Epithelial cell of proximal tubule (primary cell): ENCODE measurements around the gene RBM15. TPM values are rescaled to one million over a fixed set of nuclear protein-coding genes. Genes with fewer than 3 reads are reported as not detected.

ENCODE experiments used
- DNase-seq: peaks from one replicate; pipeline ENCODE4 v3.0.0-alpha.2; 2011; ENCODE audit warnings: low read depth
- H3K4me3 ChIP-seq: 2 replicates; pipeline ENCODE4 v1.5.1; 2011; ENCODE audit warnings: low read depth, mild to moderate bottlenecking, low read length
- total RNA-seq: library from RNA; depleted of rRNA; stranded (reverse); fragments of >200 nt; gene quantifications from 2 replicates; pipeline ENCODE4 v1.2.3, GENCODE V29; 2015
- TF ChIP-seq, protein P1 (sequence below): conservative IDR thresholded peaks from 2 replicates; pipeline ENCODE4 v1.5.1; 2012; ENCODE audit warnings: low read depth, mild to moderate bottlenecking, low read length

The RBM15 gene
- total RNA-seq, 1 donor from 2014 or later, result 19.9 TPM

DNA sequence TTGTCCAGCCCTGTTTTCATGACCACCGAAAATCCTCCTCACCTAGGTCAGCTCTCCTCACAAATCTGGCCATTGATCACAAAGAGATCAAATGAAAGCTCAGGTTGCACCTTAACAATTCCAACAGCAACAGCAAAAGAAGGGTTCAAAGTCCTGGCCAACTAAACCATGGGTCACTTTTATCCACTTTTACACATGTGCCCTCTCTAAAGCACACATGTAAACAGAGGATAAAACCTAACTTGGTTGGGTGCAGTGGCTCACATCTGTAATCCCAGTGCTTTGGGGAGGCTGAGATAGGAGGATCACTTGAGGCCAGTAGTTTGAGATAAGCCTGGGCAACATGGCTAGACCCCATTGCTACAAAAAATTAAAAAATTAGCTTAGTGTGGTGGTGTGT is 3.9 kb upstream of the RBM15 start:
- TF ChIP-seq, protein P1, sequence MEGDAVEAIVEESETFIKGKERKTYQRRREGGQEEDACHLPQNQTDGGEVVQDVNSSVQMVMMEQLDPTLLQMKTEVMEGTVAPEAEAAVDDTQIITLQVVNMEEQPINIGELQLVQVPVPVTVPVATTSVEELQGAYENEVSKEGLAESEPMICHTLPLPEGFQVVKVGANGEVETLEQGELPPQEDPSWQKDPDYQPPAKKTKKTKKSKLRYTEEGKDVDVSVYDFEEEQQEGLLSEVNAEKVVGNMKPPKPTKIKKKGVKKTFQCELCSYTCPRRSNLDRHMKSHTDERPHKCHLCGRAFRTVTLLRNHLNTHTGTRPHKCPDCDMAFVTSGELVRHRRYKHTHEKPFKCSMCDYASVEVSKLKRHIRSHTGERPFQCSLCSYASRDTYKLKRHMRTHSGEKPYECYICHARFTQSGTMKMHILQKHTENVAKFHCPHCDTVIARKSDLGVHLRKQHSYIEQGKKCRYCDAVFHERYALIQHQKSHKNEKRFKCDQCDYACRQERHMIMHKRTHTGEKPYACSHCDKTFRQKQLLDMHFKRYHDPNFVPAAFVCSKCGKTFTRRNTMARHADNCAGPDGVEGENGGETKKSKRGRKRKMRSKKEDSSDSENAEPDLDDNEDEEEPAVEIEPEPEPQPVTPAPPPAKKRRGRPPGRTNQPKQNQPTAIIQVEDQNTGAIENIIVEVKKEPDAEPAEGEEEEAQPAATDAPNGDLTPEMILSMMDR, result no peak
- DNase-seq, result no peak
- no peak overlapping the region for H3K4me3 ChIP-seq

DNA sequence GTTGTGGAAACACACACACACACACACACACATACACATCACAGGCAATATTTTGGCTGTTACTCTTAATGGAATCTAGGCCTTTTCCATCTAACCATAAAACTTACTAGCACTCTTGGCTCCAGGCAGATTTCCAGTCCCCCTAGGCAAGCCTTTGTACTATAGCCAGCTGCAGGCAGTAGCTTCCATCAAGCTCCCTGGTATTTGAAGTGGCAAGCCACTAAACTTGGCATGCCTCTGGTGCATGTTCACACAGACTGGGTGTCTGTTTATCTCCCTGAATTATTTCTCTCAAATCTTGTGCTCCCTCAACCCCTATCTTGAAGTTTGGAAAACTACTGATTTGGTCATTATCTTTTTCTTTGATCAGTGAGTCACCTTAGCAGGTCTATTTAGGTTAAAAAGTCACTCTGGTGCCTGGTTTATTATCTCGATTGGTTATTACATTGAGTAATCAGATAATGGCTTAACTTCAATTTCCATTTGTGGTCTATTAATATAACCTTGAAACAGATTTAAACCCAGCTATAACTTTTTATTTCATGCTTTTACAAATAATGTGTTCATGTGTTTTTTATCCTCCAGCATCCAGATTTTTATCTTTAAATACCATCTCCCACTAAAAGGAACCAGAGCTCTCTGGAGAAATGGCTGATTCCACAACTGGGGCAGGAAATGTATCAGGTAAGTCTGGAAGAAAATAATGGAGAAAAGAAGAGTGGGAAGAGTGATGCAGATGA is 2.7 kb upstream of the RBM15 start:
- TF ChIP-seq, protein P1, result no peak
- no peak for DNase-seq
- no peak overlapping the region for H3K4me3 ChIP-seq

DNA sequence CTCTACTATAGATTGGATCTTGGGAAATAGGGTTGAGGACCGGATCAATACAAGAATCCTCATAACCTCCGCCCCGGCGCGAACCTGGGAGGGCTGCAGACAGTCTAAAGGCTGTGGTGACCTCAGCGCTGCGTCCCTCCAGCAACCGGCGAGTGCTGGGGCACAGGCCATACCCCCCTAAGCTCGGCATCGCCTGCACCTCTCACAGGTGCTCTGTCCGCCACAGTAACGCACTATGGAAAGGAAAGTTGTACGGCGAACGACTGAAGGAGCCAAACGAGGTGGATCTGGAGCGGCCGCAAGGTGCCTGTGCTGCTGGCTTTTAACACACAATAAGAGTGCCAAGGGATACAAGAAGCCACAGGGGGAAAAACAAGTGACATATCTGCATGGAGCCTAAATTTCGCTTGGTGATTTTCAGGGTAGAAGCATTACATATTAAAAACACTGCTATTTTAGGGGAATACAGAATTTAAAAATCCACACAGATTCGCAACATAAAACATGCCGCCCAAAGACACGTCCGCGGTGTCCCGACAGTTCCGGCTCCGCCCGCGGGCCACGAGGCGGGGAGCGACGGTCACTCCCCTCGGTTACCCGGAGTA is 1.4 kb upstream of the RBM15 start:
- peak overlapping the region; percentile 95 for H3K4me3 ChIP-seq
- TF ChIP-seq, protein P1, result no peak
- no peak for DNase-seq

DNA sequence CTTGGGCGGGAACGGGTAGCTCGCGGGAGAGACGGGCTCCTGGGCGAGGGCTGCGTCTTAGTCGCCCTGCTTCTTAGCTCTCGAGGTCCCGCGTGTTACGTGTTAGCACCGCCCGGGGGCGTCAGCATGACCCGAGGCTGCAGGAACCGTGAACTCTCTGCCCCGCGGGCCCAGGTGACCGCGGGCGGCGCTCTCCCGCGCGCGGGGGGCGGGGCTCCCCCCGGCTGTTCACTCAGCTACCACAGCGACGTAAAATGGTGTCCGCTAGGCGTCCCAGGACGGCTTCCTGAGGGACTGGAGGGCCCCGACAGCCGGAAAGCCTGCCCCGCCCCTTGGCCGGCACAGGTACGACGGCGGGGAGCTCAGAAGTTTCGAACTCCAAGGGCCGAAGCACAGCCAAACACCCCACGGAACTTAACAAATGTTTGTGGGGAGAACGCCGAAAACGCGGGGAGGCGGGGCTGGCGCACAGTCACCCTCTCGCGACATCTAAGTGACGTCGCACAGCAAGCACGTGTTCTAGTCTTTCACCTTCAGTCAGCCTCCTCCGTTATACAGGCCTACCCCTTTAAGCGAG is 780 bp upstream of the RBM15 start:
- DNase-seq, result no peak
- TF ChIP-seq, protein P1, result peak; percentile 49
- peak overlapping the region; percentile 95 for H3K4me3 ChIP-seq

DNA sequence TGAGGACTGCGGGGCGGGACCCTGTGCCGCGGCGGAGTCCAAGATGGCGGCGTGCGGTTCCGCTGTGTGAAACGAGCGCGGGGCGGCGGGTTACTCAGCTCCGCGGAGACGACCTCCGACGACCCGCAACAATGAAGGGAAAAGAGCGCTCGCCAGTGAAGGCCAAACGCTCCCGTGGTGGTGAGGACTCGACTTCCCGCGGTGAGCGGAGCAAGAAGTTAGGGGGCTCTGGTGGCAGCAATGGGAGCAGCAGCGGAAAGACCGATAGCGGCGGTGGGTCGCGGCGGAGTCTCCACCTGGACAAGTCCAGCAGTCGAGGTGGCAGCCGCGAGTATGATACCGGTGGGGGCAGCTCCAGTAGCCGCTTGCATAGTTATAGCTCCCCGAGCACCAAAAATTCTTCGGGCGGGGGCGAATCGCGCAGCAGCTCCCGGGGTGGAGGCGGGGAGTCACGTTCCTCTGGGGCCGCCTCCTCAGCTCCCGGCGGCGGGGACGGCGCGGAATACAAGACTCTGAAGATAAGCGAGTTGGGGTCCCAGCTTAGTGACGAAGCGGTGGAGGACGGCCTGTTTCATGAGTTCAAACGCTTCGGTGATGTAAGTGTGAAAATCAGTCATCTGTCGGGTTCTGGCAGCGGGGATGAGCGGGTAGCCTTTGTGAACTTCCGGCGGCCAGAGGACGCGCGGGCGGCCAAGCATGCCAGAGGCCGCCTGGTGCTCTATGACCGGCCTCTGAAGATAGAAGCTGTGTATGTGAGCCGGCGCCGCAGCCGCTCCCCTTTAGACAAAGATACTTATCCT is 430 bp downstream of the RBM15 start:
- peak; percentile 51 for DNase-seq

DNA sequence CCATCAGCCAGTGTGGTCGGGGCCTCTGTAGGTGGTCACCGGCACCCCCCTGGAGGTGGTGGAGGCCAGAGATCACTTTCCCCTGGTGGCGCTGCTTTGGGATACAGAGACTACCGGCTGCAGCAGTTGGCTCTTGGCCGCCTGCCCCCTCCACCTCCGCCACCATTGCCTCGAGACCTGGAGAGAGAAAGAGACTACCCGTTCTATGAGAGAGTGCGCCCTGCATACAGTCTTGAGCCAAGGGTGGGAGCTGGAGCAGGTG is 961 bp downstream of the RBM15 start:
- peak overlapping the region; percentile 95 for H3K4me3 ChIP-seq
- no peak for DNase-seq
- TF ChIP-seq, protein P1, result no peak

More for the DNA sequence above, 430 bp downstream of the RBM15 start:
- TF ChIP-seq, protein P1, result peak; percentile 43
- H3K4me3 ChIP-seq, result peak overlapping the region; percentile 95
